ENCODE results near the gene RIPOR3. TPM values are rescaled to one million over a fixed set of nuclear protein-coding genes. Genes with fewer than 3 reads are reported as not detected.

Gene RIPOR3
- polyA plus RNA-seq, 1 donor (not counting 4 experiments of a cell fraction or from before 2014, with no cell fraction given), result 0.10 TPM

- peaks cover 64 to 68% of the 10 kb centered on the region in 2 experiments for H3K36me3 ChIP-seq (ENCODE audit: control insufficient read depth in 2 of 2, extremely low read depth in 1 of 2, insufficient read depth in 2 of 2, low read length in 2 of 2)
- H3K9ac ChIP-seq (ENCODE audit: control insufficient read depth, extremely low read depth, insufficient read depth, low read length), result no peak overlapping the region
- H3K9me3 ChIP-seq (ENCODE audit: control insufficient read depth, low read depth, low read length), result no peaks in the 10 kb centered on the region
- TF ChIP-seq EZH2 (IDR thresholded peaks at IDR 0.05; ENCODE audit: low read length) (no peak), CTCF (optimal IDR thresholded peaks at IDR 0.05 in 1 of 3, IDR thresholded peaks at IDR 0.05 in 1 of 3, conservative IDR thresholded peaks at IDR 0.05 in 1 of 3; ENCODE audit: extremely low read depth in 1 of 3, insufficient read depth in 2 of 3, low read length in 3 of 3) (no peak)
- H2AFZ ChIP-seq (ENCODE audit: control insufficient read depth, low read length), result no peak overlapping the region
- no peaks in the 10 kb centered on the region for H3K9me1 ChIP-seq (ENCODE audit: control insufficient read depth, extremely low read depth, insufficient read depth, low read length)
- H3K4me2 ChIP-seq (ENCODE audit: control insufficient read depth, extremely low read depth, insufficient read depth, low read depth, low read length), result no peak overlapping the region
- FAIRE-seq, result no peak
- no peak overlapping the region for H3K27ac ChIP-seq (ENCODE audit: control insufficient read depth, insufficient read depth, low read length)
- DNase-seq (ENCODE audit: low read depth, low spot score), result no peak
- H3K4me1 ChIP-seq (ENCODE audit: control insufficient read depth, extremely low read depth, insufficient read depth, low read length), result peaks cover under 1% of the 10 kb centered on the region
- no peak overlapping the region for H3K4me3 ChIP-seq (ENCODE audit: control insufficient read depth in 2 of 3, extremely low read depth in 1 of 3, insufficient read depth in 2 of 3, low read depth in 1 of 3, low read length in 3 of 3)
- H4K20me1 ChIP-seq (ENCODE audit: control insufficient read depth, extremely low read depth, insufficient read depth, low read length), result peaks cover 9% of the 10 kb centered on the region
- peaks cover 4% of the 10 kb centered on the region for H3K79me2 ChIP-seq (ENCODE audit: control insufficient read depth, insufficient read depth, low read length)
- dilution Hi-C loops (cut with MboI; ENCODE audit: extremely low pct_ligation_motif_present, low sequenced_read_pairs), result no loop called here
- no peaks in the 10 kb centered on the region for H3K27me3 ChIP-seq (ENCODE audit: control insufficient read depth, extremely low read depth, insufficient read depth, low read length)
Measured at GRCh38 chr20:50582092-50582491, 109.2 kb downstream of the RIPOR3 start.

- H3K9me1 ChIP-seq (ENCODE audit: control insufficient read depth, extremely low read depth, insufficient read depth, low read length), result no peaks in the 10 kb centered on the region
- H3K9me3 ChIP-seq (ENCODE audit: control insufficient read depth, low read depth, low read length), result no peaks in the 10 kb centered on the region
- H3K27ac ChIP-seq (ENCODE audit: control insufficient read depth, insufficient read depth, low read length), result no peak overlapping the region
- no peak overlapping the region for H3K4me2 ChIP-seq (ENCODE audit: control insufficient read depth, extremely low read depth, insufficient read depth, low read depth, low read length)
- FAIRE-seq, result no peak
- H2AFZ ChIP-seq (ENCODE audit: control insufficient read depth, low read length), result no peak overlapping the region
- H3K36me3 ChIP-seq (ENCODE audit: control insufficient read depth in 2 of 2, extremely low read depth in 1 of 2, insufficient read depth in 2 of 2, low read length in 2 of 2), result peaks cover 63 to 68% of the 10 kb centered on the region in 2 experiments
- dilution Hi-C loops (cut with MboI; ENCODE audit: extremely low pct_ligation_motif_present, low sequenced_read_pairs), result no loop called here
- H3K4me1 ChIP-seq (ENCODE audit: control insufficient read depth, extremely low read depth, insufficient read depth, low read length), result no peaks in the 10 kb centered on the region
- H3K9ac ChIP-seq (ENCODE audit: control insufficient read depth, extremely low read depth, insufficient read depth, low read length), result no peak overlapping the region
- no peak for TF ChIP-seq CTCF (optimal IDR thresholded peaks at IDR 0.05 in 1 of 3, IDR thresholded peaks at IDR 0.05 in 1 of 3, conservative IDR thresholded peaks at IDR 0.05 in 1 of 3; ENCODE audit: extremely low read depth in 1 of 3, insufficient read depth in 2 of 3, low read length in 3 of 3)
- TF ChIP-seq EZH2 (IDR thresholded peaks at IDR 0.05; ENCODE audit: low read length), result no peak
- H4K20me1 ChIP-seq (ENCODE audit: control insufficient read depth, extremely low read depth, insufficient read depth, low read length), result peaks cover 10% of the 10 kb centered on the region
- H3K27me3 ChIP-seq (ENCODE audit: control insufficient read depth, extremely low read depth, insufficient read depth, low read length), result no peaks in the 10 kb centered on the region
- no peak overlapping the region for H3K4me3 ChIP-seq (ENCODE audit: control insufficient read depth in 2 of 3, extremely low read depth in 1 of 3, insufficient read depth in 2 of 3, low read depth in 1 of 3, low read length in 3 of 3)
- DNase-seq (ENCODE audit: low read depth, low spot score), result no peak
- H3K79me2 ChIP-seq (ENCODE audit: control insufficient read depth, insufficient read depth, low read length), result peaks cover 7% of the 10 kb centered on the region
Measured at GRCh38 chr20:50580842-50581544, 110.3 kb downstream of the RIPOR3 start.
